Neuronal stem cell (in vitro differentiated cells): ENCODE data around the gene CXXC5.

Experiments
- DNase-seq: peaks from one replicate; pipeline ENCODE4 v3.0.0-alpha.2; 2013; ENCODE audit warnings: low spot score
- H2AFZ ChIP-seq: one replicate; pipeline ENCODE4 v1.6.1; 2013; ENCODE audit warnings: mild to moderate bottlenecking, low read length, inconsistent platforms
- H2AK5ac ChIP-seq: 2 replicates; pipeline ENCODE4 v1.6.1; 2013; ENCODE audit warnings: low read depth, mild to moderate bottlenecking, inconsistent platforms, low read length, moderate library complexity, mixed read lengths
- H2BK120ac ChIP-seq: 2 replicates; pipeline ENCODE4 v1.6.1; 2013; ENCODE audit warnings: low read depth, mild to moderate bottlenecking, inconsistent platforms, low read length, moderate library complexity, mixed read lengths
- H2BK12ac ChIP-seq: one replicate; pipeline ENCODE4 v1.6.1; 2013; ENCODE audit warnings: low read length, inconsistent platforms
- H2BK15ac ChIP-seq: 2 replicates; pipeline ENCODE4 v1.6.1; 2013; ENCODE audit warnings: mild to moderate bottlenecking, low read length, inconsistent platforms, mixed read lengths
- H2BK5ac ChIP-seq: one replicate; pipeline ENCODE4 v1.6.1; 2013; ENCODE audit warnings: inconsistent platforms, mild to moderate bottlenecking, low read length, moderate library complexity
- H3K14ac ChIP-seq: one replicate; pipeline ENCODE4 v1.6.1; 2013; ENCODE audit warnings: low read length, inconsistent platforms
- H3K18ac ChIP-seq: 2 replicates; pipeline ENCODE4 v1.6.1; 2013; ENCODE audit warnings: low read length, inconsistent platforms
- H3K23ac ChIP-seq: 2 replicates; pipeline ENCODE4 v1.6.1; 2013; ENCODE audit warnings: low read depth, mild to moderate bottlenecking, mixed read lengths, low read length, inconsistent platforms; ENCODE audit not compliant: poor library complexity
- H3K27ac ChIP-seq: replicated peaks from 3 replicates; pipeline ENCODE4 v1.5.1; 2013; ENCODE audit warnings: low read length, inconsistent platforms
- H3K27me3 ChIP-seq, 3 experiments: 2 replicates each; pipeline ENCODE4 v1.6.1; 2013; ENCODE audit warnings: low read length in 3 of 3, mild to moderate bottlenecking in 2 of 3, inconsistent platforms in 1 of 3, low read depth in 1 of 3, mixed read lengths in 1 of 3, moderate library complexity in 1 of 3; ENCODE audit not compliant: control insufficient read depth in 3 of 3, insufficient read depth in 3 of 3
- H3K36me3 ChIP-seq, 2 donors: replicated peaks in 1 of 2; 2 replicates each; pipeline ENCODE4 v1.6.1; 2013; ENCODE audit warnings: low read length in 2 of 2; ENCODE audit not compliant: control insufficient read depth in 2 of 2, insufficient read depth in 2 of 2
- H3K4ac ChIP-seq: 2 replicates; pipeline ENCODE4 v1.6.1; 2013; ENCODE audit warnings: inconsistent platforms, mild to moderate bottlenecking, low read length, moderate library complexity
- H3K4me1 ChIP-seq, 2 donors: 1 replicate in 1 of 2; 2 replicates in 1 of 2; pipeline ENCODE4 v1.6.1; 2013; ENCODE audit warnings: low read length in 2 of 2, low read depth in 1 of 2; ENCODE audit not compliant: control insufficient read depth in 2 of 2, insufficient read depth in 1 of 2
- H3K4me2 ChIP-seq: one replicate; pipeline ENCODE4 v1.6.1; 2013; ENCODE audit warnings: mild to moderate bottlenecking, low read length, inconsistent platforms; ENCODE audit not compliant: insufficient read depth, poor library complexity, severe bottlenecking
- H3K4me3 ChIP-seq, 2 donors: 2 replicates each; pipeline ENCODE4 v1.5.1; 2013; ENCODE audit warnings: low read length in 2 of 2, mild to moderate bottlenecking in 2 of 2, inconsistent platforms in 1 of 2, moderate library complexity in 1 of 2
- H3K79me1 ChIP-seq: one replicate; pipeline ENCODE4 v1.6.1; 2013; ENCODE audit warnings: low read depth, mild to moderate bottlenecking, inconsistent platforms, low read length, moderate library complexity
- H3K9ac ChIP-seq: one replicate; pipeline ENCODE4 v1.6.1; 2013; ENCODE audit warnings: mild to moderate bottlenecking, low read depth, low read length, inconsistent platforms; ENCODE audit not compliant: poor library complexity
- H3K9me3 ChIP-seq, 2 donors: replicated peaks in 1 of 2; 2 replicates each; pipeline versions ENCODE3 to v1.6.1; 2013; ENCODE audit warnings: low read length in 2 of 2, mild to moderate bottlenecking in 2 of 2, inconsistent platforms in 1 of 2, low read depth in 1 of 2, mixed read lengths in 1 of 2, moderate library complexity in 1 of 2; ENCODE audit not compliant: control insufficient read depth in 2 of 2, insufficient read depth in 1 of 2
- H4K8ac ChIP-seq: one replicate; pipeline ENCODE4 v1.6.1; 2013; ENCODE audit warnings: low read depth, mild to moderate bottlenecking, inconsistent platforms, low read length, moderate library complexity
- H4K91ac ChIP-seq: one replicate; pipeline ENCODE4 v1.6.1; 2013; ENCODE audit warnings: low read length, low read depth, mild to moderate bottlenecking, inconsistent platforms; ENCODE audit not compliant: poor library complexity
- WGBS, 2 donors: extraction: QIAGEN DNeasy Blood & Tissue Kit; methylation state at CpG; one replicate each; pipeline ENCODE4 v1.1.7; 2013; ENCODE audit warnings: missing lambda C conversion rate in 2 of 2, mixed read lengths in 1 of 2; ENCODE audit not compliant: insufficient read length in 2 of 2, insufficient replicate concordance in 1 of 2; ENCODE audit errors: extremely low coverage in 2 of 2; 5-methylcytosine and 5-hydroxymethylcytosine counted together

CXXC5 gene

DNA sequence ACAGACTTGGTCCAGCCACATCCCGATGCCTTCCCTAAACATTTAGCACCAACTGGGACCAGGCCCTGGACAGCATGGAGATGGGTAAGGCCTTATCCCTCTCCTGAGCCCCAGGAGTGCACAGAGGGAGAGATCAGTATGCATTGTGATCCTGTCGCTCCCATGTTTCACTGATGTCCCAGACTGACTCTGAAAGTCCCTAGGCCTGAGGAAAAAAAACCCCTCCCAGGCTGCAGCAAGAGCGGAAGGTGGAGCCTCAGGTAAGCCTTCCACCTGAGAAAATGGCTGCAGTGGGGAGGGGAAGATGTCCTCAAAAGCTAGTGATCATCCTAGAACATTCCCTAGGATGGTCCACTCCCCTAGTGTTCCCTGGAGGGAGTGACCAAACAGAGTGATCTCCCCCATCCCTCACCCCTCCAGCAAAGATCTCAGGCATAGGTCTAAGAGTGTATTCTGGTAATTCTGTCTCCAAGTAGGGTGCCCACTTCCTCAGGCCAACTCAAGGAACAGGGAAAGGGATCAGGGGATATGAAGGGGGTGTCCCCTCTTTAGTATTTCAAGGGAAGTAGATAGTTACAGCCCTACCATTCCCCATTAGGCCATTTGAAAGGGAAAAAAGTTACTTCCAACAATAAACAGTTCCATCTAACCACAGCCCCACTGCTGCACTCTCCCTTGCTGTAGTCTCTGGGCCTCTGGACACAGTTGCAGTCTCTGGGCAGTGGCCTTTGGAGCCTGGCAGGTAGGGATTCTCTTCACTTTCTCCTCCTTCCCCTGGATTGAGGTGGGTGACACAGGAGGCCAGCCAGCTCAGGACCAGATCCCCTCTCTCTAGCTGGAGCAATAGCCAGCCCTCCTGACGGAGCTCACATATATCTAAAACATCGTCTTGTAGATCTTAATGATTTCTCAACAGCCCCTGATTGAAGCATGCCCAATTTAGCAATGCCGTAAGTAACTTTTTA lies 6.8 kb upstream of the CXXC5 start:
- H4K8ac ChIP-seq: no peak overlapping the region
- no peak overlapping the region for H3K4me2 ChIP-seq
- H4K91ac ChIP-seq: no peak overlapping the region
- H3K27ac ChIP-seq: no peak overlapping the region
- H3K9ac ChIP-seq: no peak overlapping the region
- H3K9me3 ChIP-seq: no peaks in the 10 kb centered on the region
- no peak overlapping the region for H2BK12ac ChIP-seq
- peak overlapping the region; percentile 1 for H3K23ac ChIP-seq
- H2AFZ ChIP-seq: no peak overlapping the region
- H3K79me1 ChIP-seq: peaks cover 2% of the 10 kb centered on the region
- H2BK120ac ChIP-seq: no peak overlapping the region
- H2AK5ac ChIP-seq: no peak overlapping the region
- H3K27me3 ChIP-seq: peaks cover 0 to 10% (median 0%) of the 10 kb centered on the region in 3 experiments
- no peaks in the 10 kb centered on the region for H3K36me3 ChIP-seq
- peak overlapping the region; percentile 8 for H3K18ac ChIP-seq
- no CpG with 5 or more reads among the region's 6 CpGs for WGBS, 2 donors
- H2BK5ac ChIP-seq: no peak overlapping the region
- H3K14ac ChIP-seq: no peak overlapping the region
- no peak overlapping the region for H3K4ac ChIP-seq
- no peak for DNase-seq
- peaks cover 31 to 39% of the 10 kb centered on the region in 2 donors for H3K4me1 ChIP-seq
- H3K4me3 ChIP-seq: no peak overlapping the region
- no peak overlapping the region for H2BK15ac ChIP-seq

DNA sequence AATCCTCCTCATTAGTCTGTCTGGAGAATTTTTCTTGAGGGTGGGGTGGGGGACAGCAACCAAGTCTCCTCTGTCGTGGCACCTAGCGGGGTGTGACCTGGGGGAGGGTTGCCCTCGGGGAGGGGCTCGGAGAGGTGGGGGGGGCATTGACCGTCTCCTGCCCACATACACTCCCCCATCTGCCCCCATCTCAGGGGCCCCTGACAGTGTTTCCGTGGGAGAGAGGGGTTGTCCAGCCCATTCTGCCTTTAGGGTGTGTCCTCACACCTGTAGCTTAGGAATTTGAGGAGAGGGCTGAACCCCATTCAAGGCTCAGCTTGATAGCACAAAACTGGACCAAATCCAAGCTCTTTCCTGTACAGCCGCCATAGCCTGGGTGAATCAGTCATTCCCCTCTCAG lies 5.9 kb upstream of the CXXC5 start:
- peaks cover 27 to 36% of the 10 kb centered on the region in 2 donors for H3K4me1 ChIP-seq
- no peak overlapping the region for H3K23ac ChIP-seq
- H3K4ac ChIP-seq: no peak overlapping the region
- H3K9ac ChIP-seq: no peak overlapping the region
- no peak overlapping the region for H3K18ac ChIP-seq
- no peak for DNase-seq
- H3K9me3 ChIP-seq: no peaks in the 10 kb centered on the region
- H2BK15ac ChIP-seq: no peak overlapping the region
- H4K91ac ChIP-seq: no peak overlapping the region
- no peak overlapping the region for H3K4me2 ChIP-seq
- H2AFZ ChIP-seq: no peak overlapping the region
- H3K27me3 ChIP-seq: peaks cover 0 to 18% (median 0%) of the 10 kb centered on the region in 3 experiments
- no CpG with 5 or more reads among the region's 7 CpGs for WGBS, 2 donors
- H3K4me3 ChIP-seq: no peak overlapping the region
- no peak overlapping the region for H2AK5ac ChIP-seq
- H3K79me1 ChIP-seq: no peaks in the 10 kb centered on the region
- H3K36me3 ChIP-seq: no peaks in the 10 kb centered on the region
- no peak overlapping the region for H3K14ac ChIP-seq
- H3K27ac ChIP-seq: no peak overlapping the region
- H4K8ac ChIP-seq: no peak overlapping the region
- no peak overlapping the region for H2BK12ac ChIP-seq
- H2BK120ac ChIP-seq: no peak overlapping the region
- no peak overlapping the region for H2BK5ac ChIP-seq

DNA sequence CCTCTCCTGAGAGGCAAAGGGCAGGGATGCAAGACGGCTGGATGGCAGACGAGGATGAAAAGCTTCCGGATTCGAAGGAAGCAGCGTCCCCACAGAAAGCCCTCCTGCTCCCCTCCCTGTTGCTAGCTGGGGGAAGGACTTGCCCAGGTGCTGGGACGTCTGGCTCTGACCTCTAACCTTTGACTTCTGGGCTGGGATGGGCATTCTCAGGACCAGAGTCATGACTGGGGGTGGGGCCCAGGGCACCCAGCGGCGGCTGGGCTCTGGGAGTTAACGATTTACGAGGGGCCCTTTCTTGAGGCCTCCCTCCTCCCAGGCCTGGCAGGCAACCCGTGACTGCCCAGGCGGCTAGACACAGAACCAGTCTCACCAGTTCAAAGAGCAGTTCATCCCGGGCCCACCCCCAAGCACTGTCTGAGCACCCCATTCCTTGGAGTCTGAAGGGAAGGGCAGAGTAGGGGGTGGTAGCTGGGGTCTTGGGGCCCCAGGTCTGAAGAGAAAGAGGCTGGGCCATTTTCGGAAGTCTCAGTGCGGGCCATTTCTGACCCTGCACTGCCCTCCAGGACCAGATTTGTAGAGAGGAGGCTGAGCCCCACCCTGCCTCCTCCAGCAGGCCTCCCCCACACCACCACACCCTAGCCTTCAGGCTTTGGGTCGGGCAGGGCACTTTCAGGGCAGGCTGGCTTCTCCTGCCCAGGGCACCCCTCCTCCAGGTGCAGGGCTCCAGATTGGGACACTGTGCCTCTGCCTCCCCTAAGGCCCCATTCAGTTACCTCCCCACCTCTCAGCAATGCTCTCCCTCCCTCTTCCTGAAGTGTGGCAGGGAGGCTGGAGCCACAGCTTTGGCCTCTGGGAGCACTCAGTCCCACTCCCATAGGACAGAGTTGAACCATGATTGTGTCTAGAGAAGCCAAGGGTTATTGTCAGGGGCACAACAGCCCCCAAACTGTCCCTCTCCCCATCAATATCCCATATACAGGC lies 5.0 kb upstream of the CXXC5 start:
- no peaks in the 10 kb centered on the region for H3K9me3 ChIP-seq
- peak overlapping the region; percentile 9 for H2AK5ac ChIP-seq
- H2BK5ac ChIP-seq: peak overlapping the region; percentile 8
- no CpG with 5 or more reads among the region's 16 CpGs for WGBS, 2 donors
- H3K36me3 ChIP-seq: no peaks in the 10 kb centered on the region
- H3K4me2 ChIP-seq: no peak overlapping the region
- peak overlapping the region; percentile 13 for H3K23ac ChIP-seq
- H2BK15ac ChIP-seq: no peak overlapping the region
- H3K27me3 ChIP-seq: peaks cover 0 to 23% (median 0%) of the 10 kb centered on the region in 3 experiments
- H3K4ac ChIP-seq: no peak overlapping the region
- H3K4me3 ChIP-seq: no peak overlapping the region
- no peak overlapping the region for H4K8ac ChIP-seq
- no peak overlapping the region for H2BK120ac ChIP-seq
- peak overlapping the region; percentile 50 for H3K18ac ChIP-seq
- peaks cover 26 to 35% of the 10 kb centered on the region in 2 donors for H3K4me1 ChIP-seq
- H4K91ac ChIP-seq: no peak overlapping the region
- H2BK12ac ChIP-seq: no peak overlapping the region
- no peak overlapping the region for H3K27ac ChIP-seq
- no peaks in the 10 kb centered on the region for H3K79me1 ChIP-seq
- peak overlapping the region; percentile 59 for H3K14ac ChIP-seq
- H3K9ac ChIP-seq: no peak overlapping the region
- no peak for DNase-seq
- no peak overlapping the region for H2AFZ ChIP-seq
